Heart right ventricle (tissue), 16 donors: Measurements from ENCODE around the gene ESPL1. TPM values are rescaled to one million over a fixed set of nuclear protein-coding genes. Genes with fewer than 3 reads are reported as not detected.
A peak's percentile ranks its signal among the peaks of the same experiment; 100 is the strongest.

Source experiments
- ATAC-seq, 8 donors: fragments of 200-7000 bp; cut with Tn5 transposase; one replicate each; pipeline ENCODE4 v1.9.1; 2020; ENCODE audit warnings: mild to moderate bottlenecking in 8 of 8, moderate library complexity in 8 of 8, moderate number of reproducible peaks in 1 of 8
- DNase-seq, 2 donors: peaks; one replicate each; pipeline ENCODE4 v3.0.0-alpha.2; 2020
- H3K27ac ChIP-seq, 10 donors: fragments of 200-600 bp; sonication (generic) in 2 of 10; one replicate each; pipeline versions ENCODE4 v1.5.0 to v1.8.0; 2020 to 2022; ENCODE audit warnings: mild to moderate bottlenecking in 3 of 10
- H3K27me3 ChIP-seq, 7 donors: fragments of 200-600 bp; one replicate each; pipeline ENCODE4 v1.8.0; 2021 to 2022; ENCODE audit warnings: mild to moderate bottlenecking in 2 of 7
- H3K36me3 ChIP-seq, 9 donors: fragments of 200-600 bp; sonication (generic) in 1 of 9; one replicate each; pipeline versions ENCODE4 v1.5.0 to v1.8.0; 2020 to 2022; ENCODE audit warnings: mild to moderate bottlenecking in 2 of 9
- H3K4me1 ChIP-seq, 9 donors: fragments of 200-600 bp; sonication (generic) in 1 of 9; one replicate each; pipeline versions ENCODE4 v1.5.0 to v1.8.0; 2020 to 2022; ENCODE audit warnings: mild to moderate bottlenecking in 4 of 9
- H3K4me3 ChIP-seq, 10 donors: fragments of 200-600 bp; sonication (generic) in 2 of 10; one replicate each; pipeline versions ENCODE4 v1.5.0 to v1.8.0; 2020 to 2022; ENCODE audit warnings: mild to moderate bottlenecking in 7 of 10, moderate library complexity in 2 of 10
- H3K9me3 ChIP-seq, 11 donors: fragments of 200-600 bp in 10 of 11; sonication (generic) in 2 of 11; one replicate each; pipeline versions ENCODE4 v1.5.0 to v1.8.0; 2013 to 2022; ENCODE audit warnings: mild to moderate bottlenecking in 2 of 11, control low read depth in 1 of 11, moderate library complexity in 1 of 11
- WGBS, 2 donors: extraction: QIAGEN DNeasy Blood & Tissue Kit; methylation state at CpG; one replicate each; pipeline ENCODE4 v1.1.7; 2013; ENCODE audit warnings: inconsistent platforms in 1 of 2; 5-methylcytosine and 5-hydroxymethylcytosine counted together
- intact Hi-C, 10 donors: fragments of 100-400 bp; cut with DNase I; formaldehyde crosslinking; loops; one replicate each; pipeline versions ENCODE4 v1.11.1 to v1.14.2; 2022
- polyA plus RNA-seq, 2 donors: library from polyadenylated mRNA; stranded (reverse); fragments of 200-250 nt; gene quantifications; one replicate each; pipeline ENCODE4 v1.2.3, GENCODE V29; 2013
- total RNA-seq, 10 donors: library from RNA; stranded (reverse); fragmentation: NEBNext Ultra II Directional in 3 of 10; extraction: Animal tissue kit (Norgen Biotek cat#: 25700) in 3 of 10; gene quantifications; one replicate each; pipeline versions ENCODE4 v1.2.1 to v1.2.4, GENCODE V29; 2021 to 2023
- TF ChIP-seq, protein P1 (sequence below), 9 donors: fragments of 200-600 bp; sonication (generic) in 2 of 9; IDR thresholded peaks; one replicate each; pipeline versions ENCODE4 v1.5.0 to v1.8.0; 2021 to 2022; ENCODE audit warnings: antibody characterized with exemption in 9 of 9, mild to moderate bottlenecking in 5 of 9, moderate library complexity in 1 of 9
- donor health status: Arrhythmogenic right ventricular cardiomyopathy.
- donor health status: ischemic (EF 13 %, LVEDD 7.1; RV severe dilation, severe dysfunction).
- donor health status: healthy with polysubstance abuse.
- donor health status: DM: no; HTN: yes; CAD: no.
- donor health status: DM: no; HTN: no; CAD: no.
- donor health status: ischemic (EF 25% LVEDD 6.9; RV normal size, moderate dysfunction).
- donor health status: ischemic (EF 25% LVEDD 5.7; RV mildly dilated, moderate dysfunction).
- donor health status: healthy.
- donor health status: DM: yes; HTN: yes; CAD: no.
- donor health status: Ischemic cardiomyopathy.
- donor health status: ischemic (EF 35%, LVEDD 5.7; RV mildly dilated, moderate dysfunction).
- donor health status: nonischemic (EF 11% LVEDD 7.7; RV severe dilation, severe dysfunction).
- donor health status: DM: yes; HTN: yes; CAD: no.
- donor health status: PGD.
- donor health status: ischemic (EF 29% LVEDD 5.4; RV normal size, mild dysfunction).
- donor health status: nonischemic (EF 23%, LVEDD 6.1; RV moderate dilation, normal function).

Gene ESPL1
- total and polyA plus RNA-seq, 12 donors = 0.04 to 3.1 (median 0.35) TPM

DNA sequence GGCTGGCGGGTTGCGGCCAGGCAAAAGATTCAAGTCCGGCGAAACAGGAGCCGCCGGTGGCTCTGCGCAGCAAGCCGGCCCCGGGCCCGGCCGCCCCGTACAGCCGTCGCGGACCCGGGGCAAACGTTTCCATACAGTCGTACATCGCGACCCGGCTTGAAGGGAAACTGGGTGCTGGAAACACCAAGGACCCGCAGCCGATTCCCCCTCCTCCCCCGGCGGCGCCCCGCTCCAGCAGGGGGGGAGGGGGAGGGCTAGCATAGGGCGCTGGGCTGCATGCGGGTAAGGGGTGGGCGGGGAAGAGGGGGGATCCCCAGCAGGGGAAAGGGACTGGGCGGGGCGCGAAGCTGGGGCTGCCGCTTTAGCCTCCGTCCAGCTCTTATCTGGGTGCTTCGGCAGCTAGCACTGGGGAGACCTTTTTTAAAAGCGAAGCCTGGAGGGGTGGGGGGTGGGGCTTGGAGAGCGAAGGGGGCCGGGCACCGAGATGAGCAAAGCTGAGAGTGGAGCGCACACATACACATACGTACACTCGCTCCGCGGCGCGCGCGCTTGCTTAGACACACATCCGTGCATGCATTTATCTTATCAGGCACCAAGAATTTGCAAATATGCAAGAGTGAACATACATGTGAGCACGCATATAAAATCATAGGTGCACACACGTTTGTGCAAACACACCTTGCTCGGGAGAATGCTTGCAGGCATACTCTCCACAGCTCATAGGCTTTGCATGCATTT is 48.0 kb upstream of the ESPL1 start:
- H3K4me3 ChIP-seq = peak overlapping the region; percentile 71 to 96 (median 76)
- H3K36me3 ChIP-seq = peaks cover 0 to 2% (median 0%) of the 10 kb centered on the region in 9 donors
- intact Hi-C loops = loop anchor here in 3 of 10 donors (2.0 kb wide), 2 partner anchors 33 to 75 kb away; partner anchors contain the start of gene PFDN5 (in 1 of the 3)
- H3K27me3 ChIP-seq = no peaks in the 10 kb centered on the region
- no peaks in the 10 kb centered on the region for H3K9me3 ChIP-seq
- TF ChIP-seq, protein P1, sequence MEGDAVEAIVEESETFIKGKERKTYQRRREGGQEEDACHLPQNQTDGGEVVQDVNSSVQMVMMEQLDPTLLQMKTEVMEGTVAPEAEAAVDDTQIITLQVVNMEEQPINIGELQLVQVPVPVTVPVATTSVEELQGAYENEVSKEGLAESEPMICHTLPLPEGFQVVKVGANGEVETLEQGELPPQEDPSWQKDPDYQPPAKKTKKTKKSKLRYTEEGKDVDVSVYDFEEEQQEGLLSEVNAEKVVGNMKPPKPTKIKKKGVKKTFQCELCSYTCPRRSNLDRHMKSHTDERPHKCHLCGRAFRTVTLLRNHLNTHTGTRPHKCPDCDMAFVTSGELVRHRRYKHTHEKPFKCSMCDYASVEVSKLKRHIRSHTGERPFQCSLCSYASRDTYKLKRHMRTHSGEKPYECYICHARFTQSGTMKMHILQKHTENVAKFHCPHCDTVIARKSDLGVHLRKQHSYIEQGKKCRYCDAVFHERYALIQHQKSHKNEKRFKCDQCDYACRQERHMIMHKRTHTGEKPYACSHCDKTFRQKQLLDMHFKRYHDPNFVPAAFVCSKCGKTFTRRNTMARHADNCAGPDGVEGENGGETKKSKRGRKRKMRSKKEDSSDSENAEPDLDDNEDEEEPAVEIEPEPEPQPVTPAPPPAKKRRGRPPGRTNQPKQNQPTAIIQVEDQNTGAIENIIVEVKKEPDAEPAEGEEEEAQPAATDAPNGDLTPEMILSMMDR (IDR thresholded peaks at IDR 0.05) = no peak
- peak; percentile 9 to 53 (median 36) for ATAC-seq
- peak in 1 of 2 donors; percentile 75 for DNase-seq
- peaks cover 9 to 89% (median 67%) of the 10 kb centered on the region in 9 donors for H3K4me1 ChIP-seq
- H3K27ac ChIP-seq = peak overlapping the region; percentile 96 to 100 (median 99)
- 1% methylated on average over 46 to 52 of the region's 53 CpGs for WGBS, 2 donors

DNA sequence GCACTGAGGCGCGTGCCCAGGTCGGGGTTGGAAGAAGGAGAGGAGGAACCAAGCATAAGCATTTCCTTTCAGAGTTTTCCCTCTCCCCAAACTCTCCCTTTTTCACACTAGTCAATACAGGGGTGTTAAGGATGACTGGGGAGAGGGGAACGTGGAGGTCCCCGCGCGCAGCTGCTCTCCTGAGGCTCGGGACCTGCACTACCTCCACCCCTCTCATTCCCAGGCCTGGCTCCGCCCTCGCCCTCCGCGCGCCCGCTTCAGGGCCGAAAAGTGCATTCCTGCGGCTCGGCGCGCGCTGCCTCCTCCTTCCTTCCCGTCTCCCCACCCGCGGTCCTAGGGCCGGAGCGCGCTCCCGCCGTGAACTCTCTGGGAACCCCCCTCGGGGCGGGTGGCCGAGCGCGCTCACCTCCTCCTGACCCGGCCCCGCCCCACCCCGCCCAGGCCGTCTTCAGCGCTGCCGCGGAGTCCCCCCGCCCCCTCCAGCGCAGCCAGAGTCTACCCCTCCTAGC is 47.4 kb upstream of the ESPL1 start:
- intact Hi-C loops = loop anchor here in 4 of 10 donors (1.0 to 2.0 kb wide), 3 partner anchors 31 to 74 kb away; partner anchors contain the start of gene PFDN5 (in 1 of the 4)
- WGBS, 2 donors = 0% methylated on average over 31 to 42 of the region's 42 CpGs
- Histone ChIP-seq H3K4me3 (peak overlapping the region; percentile 71 to 96 (median 76)), H3K9me3 (no peaks in the 10 kb centered on the region), H3K36me3 (no peaks in the 10 kb centered on the region), H3K27me3 (no peaks in the 10 kb centered on the region), H3K27ac (peak overlapping the region; percentile 96 to 100 (median 99)), H3K4me1 (peaks cover 9 to 83% (median 60%) of the 10 kb centered on the region in 9 donors)
- ATAC-seq (peak; percentile 87 to 93 (median 90)), DNase-seq (peak; percentile 93 to 94)
- TF ChIP-seq, protein P1 (IDR thresholded peaks at IDR 0.05) = no peak

GRCh38 chr12:53221203-53222080 is 46.7 kb upstream of the ESPL1 start:
- TF ChIP-seq, protein P1 (IDR thresholded peaks at IDR 0.05) = peak in 5 of 9 donors; percentile 25 to 45 (median 32)
- Histone ChIP-seq H3K27me3 (no peaks in the 10 kb centered on the region), H3K9me3 (no peaks in the 10 kb centered on the region), H3K4me3 (peak overlapping the region; percentile 51 to 96 (median 76)), H3K27ac (peak overlapping the region; percentile 96 to 100 (median 99)), H3K36me3 (no peaks in the 10 kb centered on the region), H3K4me1 (peaks cover 9 to 76% (median 54%) of the 10 kb centered on the region in 9 donors)
- DNase-seq (peak; percentile 76 to 83), ATAC-seq (peak; percentile 47 to 69 (median 60))
- 1% methylated on average over 66 to 72 of the region's 72 CpGs for WGBS, 2 donors
- intact Hi-C loops = loop anchor here in 4 of 10 donors (1.0 to 2.0 kb wide), 3 partner anchors 30 to 73 kb away; partner anchors contain the start of gene PFDN5 (in 1 of the 4)
